Right lobe of liver (tissue), 6 donors: ENCODE measurements around the gene DOK5. TPM values are rescaled to one million over a fixed set of nuclear protein-coding genes. Genes with fewer than 3 reads are reported as not detected.

Source experiments
- ATAC-seq, 4 donors: fragments of 200-7000 bp; cut with Tn5 transposase; one replicate each; pipeline ENCODE4 v1.9.1; 2020; ENCODE audit warnings: mild to moderate bottlenecking in 4 of 4, moderate library complexity in 4 of 4
- DNase-seq, 3 donors: peaks; one replicate each; pipeline ENCODE4 v3.0.0-alpha.2; 2020
- H3K27ac ChIP-seq, 3 donors: fragments of 200-600 bp; one replicate each; pipeline ENCODE4 v1.8.0; 2022
- H3K27me3 ChIP-seq, 2 donors: fragments of 200-600 bp; one replicate each; pipeline ENCODE4 v1.8.0; 2022
- H3K36me3 ChIP-seq, 4 donors: fragments of 200-600 bp; sonication (generic) in 1 of 4; one replicate each; pipeline versions ENCODE4 v1.5.1 to v1.8.0; 2017 to 2022; ENCODE audit warnings: control low read depth in 1 of 4
- H3K4me1 ChIP-seq, 4 donors: fragments of 200-600 bp; sonication (generic) in 1 of 4; one replicate each; pipeline versions ENCODE4 v1.5.1 to v1.8.0; 2017 to 2022; ENCODE audit warnings: control low read depth in 1 of 4
- H3K4me3 ChIP-seq, 3 donors: fragments of 200-600 bp; one replicate each; pipeline ENCODE4 v1.8.0; 2022
- H3K9me3 ChIP-seq, 4 donors: fragments of 200-600 bp; sonication (generic) in 1 of 4; one replicate each; pipeline versions ENCODE4 v1.5.1 to v1.8.0; 2017 to 2022; ENCODE audit warnings: control low read depth in 1 of 4
- CTCF ChIP-seq, 4 donors: fragments of 200-600 bp in 3 of 4; fragments of 450-650 bp in 1 of 4; IDR thresholded peaks; one replicate each; pipeline versions ENCODE4 v1.5.1 to v1.8.0; 2016 to 2022; ENCODE audit warnings: antibody characterized with exemption in 4 of 4, mild to moderate bottlenecking in 2 of 4
- POLR2A ChIP-seq: fragments of 450-650 bp; IDR thresholded peaks from one replicate; pipeline ENCODE4 v1.6.1; 2017; ENCODE audit warnings: antibody characterized with exemption, mild to moderate bottlenecking
- WGBS: methylation state at CpG from one replicate; pipeline ENCODE4 v1.1.6; 2018; ENCODE audit warnings: low coverage, low lambda C conversion rate; ENCODE audit not compliant: insufficient coverage; ENCODE audit errors: missing lambda C conversion rate; 5-methylcytosine and 5-hydroxymethylcytosine counted together
- intact Hi-C, 2 donors: fragments of 100-400 bp; cut with DNase I; formaldehyde crosslinking; loops; one replicate each; pipeline versions ENCODE4 v1.11.2 to v1.14.1; 2022
- total RNA-seq, 6 experiments: library from RNA; depleted of rRNA in 2 of 6; stranded (reverse); fragments of >200 nt in 2 of 6; fragmentation: NEBNext Ultra II Directional in 3 of 6; extraction: Animal tissue kit (Norgen Biotek cat#: 25700) in 3 of 6; gene quantifications; one replicate each; pipeline versions ENCODE4 v1.1.0 to v1.2.4, GENCODE V29; 2016 to 2023
- donor health status: DM: no; HTN: yes; CAD: no.
- donor health status: DM: no; HTN: no; CAD: no.
- donor health status: DM: no; HTN: no; CAD: no.
- donor health status: DM: no; HTN: yes; CAD: no.
- donor health status: DM: no; HTN: yes; CAD: no.

DOK5 gene
- total RNA-seq, 6 experiments from 2014 or later = 0.43 to 0.69 TPM; not detected in 4

- Histone ChIP-seq H3K27ac (no peak overlapping the region), H3K4me3 (no peak overlapping the region), H3K4me1 (no peaks in the 10 kb centered on the region), H3K36me3 (no peaks in the 10 kb centered on the region), H3K27me3 (no peaks in the 10 kb centered on the region), H3K9me3 (no peaks in the 10 kb centered on the region)
- no peak for ATAC-seq
- WGBS = 43% methylated on average over 3 of the region's 3 CpGs
- intact Hi-C loops = no loop called here
- TF ChIP-seq POLR2A = no peak
- no peak for TF ChIP-seq CTCF (IDR thresholded peaks at IDR 0.05)
- DNase-seq = no peak
These were observed 74.4 kb downstream of the DOK5 start for GRCh38 chr20:54549658-54550326.

GRCh38 chr20:54550776-54551396 is 75.5 kb downstream of the DOK5 start:
- TF ChIP-seq CTCF (IDR thresholded peaks at IDR 0.05) = no peak
- no peak for TF ChIP-seq POLR2A
- H3K27ac ChIP-seq = no peak overlapping the region
- H3K9me3 ChIP-seq = no peaks in the 10 kb centered on the region
- no peak for DNase-seq
- intact Hi-C loops = no loop called here
- H3K27me3 ChIP-seq = no peaks in the 10 kb centered on the region
- H3K4me1 ChIP-seq = no peaks in the 10 kb centered on the region
- ATAC-seq = no peak
- no peaks in the 10 kb centered on the region for H3K36me3 ChIP-seq
- 65% methylated on average over 5 of the region's 5 CpGs for WGBS
- H3K4me3 ChIP-seq = no peak overlapping the region

GRCh38 chr20:54554006-54554405 is 78.6 kb downstream of the DOK5 start:
- ATAC-seq (no peak), DNase-seq (no peak)
- no peaks in the 10 kb centered on the region for H3K4me1 ChIP-seq
- H3K36me3 ChIP-seq = no peaks in the 10 kb centered on the region
- H3K9me3 ChIP-seq = no peaks in the 10 kb centered on the region
- TF ChIP-seq POLR2A (no peak), CTCF (IDR thresholded peaks at IDR 0.05) (no peak)
- no peak overlapping the region for H3K4me3 ChIP-seq
- intact Hi-C loops = no loop called here
- no peaks in the 10 kb centered on the region for H3K27me3 ChIP-seq
- H3K27ac ChIP-seq = no peak overlapping the region

- WGBS = 41% methylated on average over 3 of the region's 3 CpGs
- Histone ChIP-seq H3K27ac (no peak overlapping the region), H3K9me3 (no peaks in the 10 kb centered on the region), H3K27me3 (no peaks in the 10 kb centered on the region), H3K4me3 (no peak overlapping the region), H3K4me1 (no peaks in the 10 kb centered on the region), H3K36me3 (no peaks in the 10 kb centered on the region)
- intact Hi-C loops = no loop called here
- DNase-seq = no peak
- no peak for TF ChIP-seq CTCF (IDR thresholded peaks at IDR 0.05)
- no peak for ATAC-seq
These were observed 79.8 kb downstream of the DOK5 start for GRCh38 chr20:54555150-54555549.
